SK-N-MC (cell line): ENCODE measurements around the gene PCCA.

Source experiments
- DNase-seq: peaks from one replicate; pipeline ENCODE4 v3.0.0-alpha.2; 2011; ENCODE audit warnings: low read depth, low spot score
- H3K27ac ChIP-seq: fragments of 200-600 bp; sonication (generic); 2 replicates; pipeline ENCODE4 v1.5.1; 2016; ENCODE audit warnings: mixed run types
- H3K36me3 ChIP-seq: fragments of 200-600 bp; sonication (generic); 2 replicates; pipeline ENCODE4 v1.6.1; 2017; ENCODE audit warnings: antibody characterized with exemption, low read length, mixed read lengths; ENCODE audit not compliant: insufficient read depth
- H3K4me3 ChIP-seq: fragments of 200-600 bp; sonication (generic); 2 replicates; pipeline ENCODE4 v1.5.1; 2016
- H3K9ac ChIP-seq: fragments of 200-600 bp; sonication (generic); 2 replicates; pipeline ENCODE4 v1.8.0; 2017; ENCODE audit warnings: mixed run types, mixed read lengths; ENCODE audit not compliant: insufficient read length
- H3K9me3 ChIP-seq: fragments of 200-600 bp; sonication (generic); 2 replicates; pipeline ENCODE4 v1.6.1; 2017; ENCODE audit warnings: low read depth, mild to moderate bottlenecking, antibody characterized with exemption, low read length, moderate library complexity, mixed read lengths
- EZH2 ChIP-seq: fragments of 200-600 bp; sonication (generic); IDR thresholded peaks from one replicate; pipeline ENCODE4 v1.6.1; 2017; ENCODE audit warnings: antibody characterized with exemption
- FOXP2 ChIP-seq: optimal IDR thresholded peaks from 2 replicates; pipeline ENCODE3; 2011; ENCODE audit warnings: mild to moderate bottlenecking, moderate library complexity; ENCODE audit not compliant: insufficient read depth; ENCODE audit errors: extremely low read length, control extremely low read depth
- POLR2AphosphoS5 ChIP-seq: IDR thresholded peaks from 2 replicates; pipeline ENCODE4 v1.6.1; 2012; ENCODE audit warnings: mild to moderate bottlenecking, low read depth, low read length, borderline replicate concordance

The PCCA gene

GRCh38 chr13:100458673-100459072 lies 369.8 kb downstream of the PCCA start:
- no peak overlapping the region for H3K4me3 ChIP-seq
- no peak overlapping the region for H3K27ac ChIP-seq
- no peaks in the 10 kb centered on the region for H3K9me3 ChIP-seq
- H3K9ac ChIP-seq: no peak overlapping the region
- no peak for TF ChIP-seq EZH2
- H3K36me3 ChIP-seq: no peaks in the 10 kb centered on the region
- no peak for DNase-seq

- no peak for DNase-seq
- no peaks in the 10 kb centered on the region for H3K9me3 ChIP-seq
- TF ChIP-seq POLR2AphosphoS5: no peak
- no peak for TF ChIP-seq EZH2
- no peak for TF ChIP-seq FOXP2
- H3K9ac ChIP-seq: no peak overlapping the region
- no peaks in the 10 kb centered on the region for H3K36me3 ChIP-seq
- no peak overlapping the region for H3K27ac ChIP-seq
- H3K4me3 ChIP-seq: no peak overlapping the region
Measured at GRCh38 chr13:100459747-100460146, 370.9 kb downstream of the PCCA start.

GRCh38 chr13:100460266-100460665 lies 371.4 kb downstream of the PCCA start:
- no peak overlapping the region for H3K27ac ChIP-seq
- no peaks in the 10 kb centered on the region for H3K36me3 ChIP-seq
- no peak overlapping the region for H3K9ac ChIP-seq
- no peaks in the 10 kb centered on the region for H3K9me3 ChIP-seq
- no peak overlapping the region for H3K4me3 ChIP-seq
- DNase-seq: no peak
- TF ChIP-seq FOXP2: no peak
- TF ChIP-seq EZH2: no peak
- TF ChIP-seq POLR2AphosphoS5: no peak

- no peak overlapping the region for H3K4me3 ChIP-seq
- H3K27ac ChIP-seq: no peak overlapping the region
- no peak overlapping the region for H3K9ac ChIP-seq
- TF ChIP-seq POLR2AphosphoS5 (no peak), FOXP2 (no peak), EZH2 (no peak)
- H3K36me3 ChIP-seq: no peaks in the 10 kb centered on the region
- H3K9me3 ChIP-seq: no peaks in the 10 kb centered on the region
- no peak for DNase-seq
Measured at GRCh38 chr13:100460791-100461190, 371.9 kb downstream of the PCCA start.

- TF ChIP-seq EZH2 (no peak), FOXP2 (no peak), POLR2AphosphoS5 (no peak)
- Histone ChIP-seq H3K27ac (no peak overlapping the region), H3K4me3 (no peak overlapping the region), H3K9me3 (no peaks in the 10 kb centered on the region), H3K36me3 (no peaks in the 10 kb centered on the region), H3K9ac (no peak overlapping the region)
- no peak for DNase-seq
Measured at GRCh38 chr13:100461309-100462030, 372.6 kb downstream of the PCCA start.

- Histone ChIP-seq H3K4me3 (no peak overlapping the region), H3K9me3 (no peaks in the 10 kb centered on the region), H3K9ac (no peak overlapping the region), H3K27ac (no peak overlapping the region), H3K36me3 (no peaks in the 10 kb centered on the region)
- TF ChIP-seq EZH2: no peak
- TF ChIP-seq FOXP2: no peak
- TF ChIP-seq POLR2AphosphoS5: no peak
- no peak for DNase-seq
Measured at GRCh38 chr13:100464006-100464405, 375.1 kb downstream of the PCCA start.

GRCh38 chr13:100465558-100465957 lies 376.7 kb downstream of the PCCA start:
- no peaks in the 10 kb centered on the region for H3K36me3 ChIP-seq
- H3K4me3 ChIP-seq: no peak overlapping the region
- H3K9me3 ChIP-seq: no peaks in the 10 kb centered on the region
- no peak overlapping the region for H3K27ac ChIP-seq
- DNase-seq: no peak
- no peak overlapping the region for H3K9ac ChIP-seq
- TF ChIP-seq POLR2AphosphoS5: no peak
- TF ChIP-seq EZH2: no peak
- TF ChIP-seq FOXP2: no peak

GRCh38 chr13:100470866-100471505 lies 382.1 kb downstream of the PCCA start:
- no peak overlapping the region for H3K9ac ChIP-seq
- no peak overlapping the region for H3K27ac ChIP-seq
- TF ChIP-seq EZH2 (no peak), POLR2AphosphoS5 (no peak), FOXP2 (no peak)
- no peak for DNase-seq
- H3K36me3 ChIP-seq: no peaks in the 10 kb centered on the region
- H3K4me3 ChIP-seq: no peak overlapping the region
- H3K9me3 ChIP-seq: no peaks in the 10 kb centered on the region

- Histone ChIP-seq H3K4me3 (no peak overlapping the region), H3K9me3 (no peaks in the 10 kb centered on the region), H3K27ac (no peak overlapping the region), H3K36me3 (no peaks in the 10 kb centered on the region), H3K9ac (no peak overlapping the region)
- TF ChIP-seq FOXP2 (no peak), EZH2 (no peak), POLR2AphosphoS5 (no peak)
- no peak for DNase-seq
Measured at GRCh38 chr13:100473087-100473486, 384.2 kb downstream of the PCCA start.
